NCI-H146 treated with DMSO at 0.1 percent for 48 hours (cell line): ENCODE results near the gene ELMO1.

ENCODE experiments used
- DNase-seq: peaks from one replicate; lab custom pipeline; 2025; ENCODE audit not compliant: unreplicated experiment; lab: John Stamatoyannopoulos, UW

Gene ELMO1

GRCh38 chr7:37320140-37320847 lies 128.4 kb downstream of the ELMO1 start:
- DNase-seq: no peak

GRCh38 chr7:37318541-37318940 lies 130.1 kb downstream of the ELMO1 start:
- DNase-seq: no peak

- DNase-seq: no peak
These were observed 132.6 kb downstream of the ELMO1 start for GRCh38 chr7:37315772-37316715.

- DNase-seq: no peak
These were observed 136.1 kb downstream of the ELMO1 start for GRCh38 chr7:37312608-37313007.

- no peak for DNase-seq
These were observed 137.3 kb downstream of the ELMO1 start for GRCh38 chr7:37311355-37311754.

- DNase-seq: no peak
These were observed 138.2 kb downstream of the ELMO1 start for GRCh38 chr7:37310327-37311080.

GRCh38 chr7:37309493-37309892 lies 139.2 kb downstream of the ELMO1 start:
- no peak for DNase-seq

- no peak for DNase-seq
These were observed 143.7 kb downstream of the ELMO1 start for GRCh38 chr7:37304921-37305320.

GRCh38 chr7:37297546-37297945 lies 151.1 kb downstream of the ELMO1 start:
- DNase-seq: no peak

GRCh38 chr7:37295401-37295800 lies 153.3 kb downstream of the ELMO1 start:
- no peak for DNase-seq

- DNase-seq: no peak
These were observed 157.9 kb downstream of the ELMO1 start for GRCh38 chr7:37290731-37291130.

- no peak for DNase-seq
These were observed 158.9 kb downstream of the ELMO1 start for GRCh38 chr7:37289781-37290180.

- DNase-seq: no peak
These were observed 159.3 kb downstream of the ELMO1 start for GRCh38 chr7:37289367-37289766.

GRCh38 chr7:37287131-37287855 lies 161.4 kb downstream of the ELMO1 start:
- no peak for DNase-seq

GRCh38 chr7:37286454-37286832 lies 162.2 kb downstream of the ELMO1 start:
- DNase-seq: no peak

GRCh38 chr7:37285706-37286453 lies 162.8 kb downstream of the ELMO1 start:
- no peak for DNase-seq

GRCh38 chr7:37284805-37285231 lies 163.8 kb downstream of the ELMO1 start:
- no peak for DNase-seq

- DNase-seq: no peak
These were observed 164.4 kb downstream of the ELMO1 start for GRCh38 chr7:37284285-37284684.

- DNase-seq: no peak
These were observed 164.9 kb downstream of the ELMO1 start for GRCh38 chr7:37283716-37284115.

- DNase-seq: no peak
These were observed 165.7 kb downstream of the ELMO1 start for GRCh38 chr7:37282927-37283326.
